ENCODE data around the gene AKAP11.

DNA sequence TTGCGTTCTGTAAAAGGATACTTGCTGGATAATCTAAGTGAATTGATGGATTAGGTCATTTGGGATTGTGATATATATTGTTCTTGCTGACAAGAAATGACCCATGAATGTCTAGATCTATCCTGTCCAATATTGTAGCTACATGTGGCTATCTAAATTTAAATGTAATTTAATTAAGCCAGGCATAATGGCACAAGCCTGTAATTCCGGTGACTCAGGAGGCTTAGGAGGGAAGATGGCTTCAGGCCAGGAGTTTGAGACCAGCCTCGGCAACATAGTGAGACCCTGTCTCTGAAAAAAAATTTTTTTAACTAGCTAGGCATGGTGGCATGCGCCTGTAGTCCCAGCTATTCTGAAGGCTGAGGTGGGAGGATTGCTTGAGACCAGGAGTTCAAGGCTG, 39.3 kb upstream of the AKAP11 start:
- TF ChIP-seq POLR2A (IDR thresholded peaks at IDR 0.05; ENCODE audit: low read depth, low read length) (no peak), CEBPB (IDR thresholded peaks at IDR 0.05; ENCODE audit: low read depth, low read length) (no peak), MXI1 (IDR thresholded peaks at IDR 0.05; ENCODE audit: borderline replicate concordance, low read depth, low read length) (no peak), RCOR1 (IDR thresholded peaks at IDR 0.05; ENCODE audit: insufficient replicate concordance, low read length) (no peak), SMC3 (IDR thresholded peaks at IDR 0.05; ENCODE audit: low read depth, low read length) (no peak), NFE2L2 (IDR thresholded peaks at IDR 0.05; ENCODE audit: low read depth, low read length) (no peak), MAFK (IDR thresholded peaks at IDR 0.05; ENCODE audit: low read depth, low read length) (no peak), RFX5 (IDR thresholded peaks at IDR 0.05; ENCODE audit: low read depth, low read length) (no peak)
- TF ChIP-seq, protein P1, sequence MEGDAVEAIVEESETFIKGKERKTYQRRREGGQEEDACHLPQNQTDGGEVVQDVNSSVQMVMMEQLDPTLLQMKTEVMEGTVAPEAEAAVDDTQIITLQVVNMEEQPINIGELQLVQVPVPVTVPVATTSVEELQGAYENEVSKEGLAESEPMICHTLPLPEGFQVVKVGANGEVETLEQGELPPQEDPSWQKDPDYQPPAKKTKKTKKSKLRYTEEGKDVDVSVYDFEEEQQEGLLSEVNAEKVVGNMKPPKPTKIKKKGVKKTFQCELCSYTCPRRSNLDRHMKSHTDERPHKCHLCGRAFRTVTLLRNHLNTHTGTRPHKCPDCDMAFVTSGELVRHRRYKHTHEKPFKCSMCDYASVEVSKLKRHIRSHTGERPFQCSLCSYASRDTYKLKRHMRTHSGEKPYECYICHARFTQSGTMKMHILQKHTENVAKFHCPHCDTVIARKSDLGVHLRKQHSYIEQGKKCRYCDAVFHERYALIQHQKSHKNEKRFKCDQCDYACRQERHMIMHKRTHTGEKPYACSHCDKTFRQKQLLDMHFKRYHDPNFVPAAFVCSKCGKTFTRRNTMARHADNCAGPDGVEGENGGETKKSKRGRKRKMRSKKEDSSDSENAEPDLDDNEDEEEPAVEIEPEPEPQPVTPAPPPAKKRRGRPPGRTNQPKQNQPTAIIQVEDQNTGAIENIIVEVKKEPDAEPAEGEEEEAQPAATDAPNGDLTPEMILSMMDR (conservative IDR thresholded peaks at IDR 0.05; ENCODE audit: low read depth, low read length), result no peak

Data from IMR-90 (cell line).